Amniotic stem cell (primary cell): ENCODE measurements around the gene BBS2.
"Not testable (repeated sequence)": the region's sequence is repeated elsewhere in the genome, so short reads cannot be mapped to it uniquely, and the experiment has no call there.

Experiments
- DNase-seq: peaks from one replicate; lab custom pipeline; 2025; lab: John Stamatoyannopoulos, UW

BBS2 gene

DNA sequence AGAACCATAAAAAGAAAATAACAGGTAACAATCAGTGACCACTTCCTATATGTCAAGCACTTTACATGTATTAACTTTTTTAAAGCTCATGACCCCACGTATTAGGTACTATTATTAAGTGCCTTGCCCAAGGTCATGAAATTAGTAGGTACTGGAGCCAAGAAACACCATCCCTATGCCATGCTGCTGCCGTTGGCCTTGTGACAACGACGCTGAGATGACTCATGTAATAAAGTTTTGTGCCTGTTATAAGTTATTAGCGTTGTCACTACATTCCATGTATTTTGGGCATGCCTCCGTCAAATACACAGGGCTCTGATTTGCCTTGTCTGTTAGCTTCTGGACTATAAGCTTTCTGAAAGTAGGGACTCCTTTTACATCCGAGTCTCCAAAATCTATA, 1.4 kb downstream of the BBS2 start:
- no peak for DNase-seq

DNA sequence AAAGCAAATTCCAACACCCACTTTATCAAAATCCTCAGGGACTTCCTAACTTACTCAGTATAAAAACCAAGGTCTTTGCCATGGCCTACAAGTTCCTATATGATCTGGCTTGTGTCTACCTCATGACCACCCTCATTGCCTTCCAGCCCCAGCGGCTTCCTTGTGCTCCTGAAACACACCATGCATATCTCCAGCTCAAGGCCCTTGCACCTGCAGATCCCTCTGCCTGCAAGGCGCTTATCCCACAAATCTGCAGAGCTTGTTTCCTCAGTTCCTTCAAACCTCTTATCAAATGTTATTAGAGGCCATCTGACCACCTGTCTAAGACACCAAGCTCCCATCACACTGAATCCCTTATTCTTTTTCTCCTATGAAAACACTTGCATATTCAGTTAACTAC, 2.6 kb downstream of the BBS2 start:
- no peak for DNase-seq

DNA sequence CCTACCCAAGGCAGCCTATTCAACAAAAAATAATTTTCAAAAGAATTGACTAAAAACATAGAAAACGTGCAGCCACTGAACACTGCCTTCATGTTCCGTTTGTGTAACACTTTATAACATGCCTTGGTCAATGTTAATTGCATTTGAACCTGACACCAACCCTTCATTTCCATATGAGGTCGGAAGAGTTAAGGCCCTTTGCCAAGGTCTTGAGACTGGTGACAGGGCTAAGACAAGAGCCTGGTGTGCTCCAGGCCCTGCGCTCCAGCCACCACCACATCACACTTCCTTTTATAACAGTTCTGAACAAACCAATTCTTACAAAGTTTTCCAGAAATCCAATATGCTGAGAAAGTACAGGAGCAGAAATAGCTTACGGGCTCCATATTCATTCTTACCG, 4.2 kb downstream of the BBS2 start:
- DNase-seq: no peak

DNA sequence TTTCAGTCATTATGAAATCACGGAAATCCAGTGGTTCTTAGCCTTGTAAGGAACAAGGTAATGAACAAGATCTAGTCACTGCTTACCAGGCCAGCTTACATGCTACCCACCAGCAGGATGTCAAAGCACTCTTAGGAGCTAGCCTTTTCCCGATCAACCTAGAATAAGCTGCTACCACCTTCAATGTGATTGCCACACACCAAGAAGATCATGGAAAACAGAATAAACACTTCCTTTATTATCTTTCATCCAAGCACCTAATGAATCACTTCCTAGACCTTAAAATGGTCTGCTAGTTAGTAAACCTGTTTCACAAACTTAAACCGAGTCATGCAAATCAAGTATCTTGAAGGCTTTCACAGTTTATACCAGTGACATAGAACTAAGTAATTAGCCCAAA, 5.0 kb downstream of the BBS2 start:
- no peak for DNase-seq

DNA sequence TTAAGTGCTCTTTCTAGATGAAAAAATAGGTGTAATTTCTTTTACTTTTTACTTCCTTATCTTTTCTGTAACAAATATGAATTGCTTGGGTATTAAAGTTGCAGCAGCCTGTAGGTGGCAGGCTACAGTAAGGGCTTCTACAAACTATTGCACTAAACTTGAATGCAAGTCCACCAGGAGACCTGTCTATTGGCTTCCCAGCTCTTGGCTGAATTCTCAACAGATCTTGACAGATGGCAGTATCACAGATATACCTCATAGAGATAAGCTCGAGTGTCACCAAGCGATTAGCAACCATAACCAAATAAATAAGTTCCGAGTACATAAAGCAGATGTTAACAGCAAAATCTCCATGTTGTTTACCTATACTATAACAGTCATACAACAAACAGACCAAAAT, 5.9 kb downstream of the BBS2 start:
- no peak for DNase-seq

DNA sequence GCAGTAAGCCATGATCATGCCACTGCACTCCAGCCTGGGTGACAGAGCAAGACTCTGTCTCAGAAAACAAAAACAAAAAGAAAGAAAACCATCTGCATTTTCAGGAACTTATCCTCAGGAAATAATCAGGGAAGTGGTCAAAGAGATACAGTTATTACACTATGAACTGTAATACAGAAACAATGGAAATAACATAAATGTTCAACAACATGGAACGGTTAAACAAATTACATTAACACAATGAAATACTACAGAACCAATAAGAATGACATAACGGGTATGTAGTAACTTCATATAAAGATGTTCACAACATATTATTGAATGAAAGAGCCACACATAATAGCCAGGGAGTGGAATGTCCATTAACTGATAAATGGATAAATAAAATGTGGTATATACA, 6.7 kb downstream of the BBS2 start:
- no peak for DNase-seq

DNA sequence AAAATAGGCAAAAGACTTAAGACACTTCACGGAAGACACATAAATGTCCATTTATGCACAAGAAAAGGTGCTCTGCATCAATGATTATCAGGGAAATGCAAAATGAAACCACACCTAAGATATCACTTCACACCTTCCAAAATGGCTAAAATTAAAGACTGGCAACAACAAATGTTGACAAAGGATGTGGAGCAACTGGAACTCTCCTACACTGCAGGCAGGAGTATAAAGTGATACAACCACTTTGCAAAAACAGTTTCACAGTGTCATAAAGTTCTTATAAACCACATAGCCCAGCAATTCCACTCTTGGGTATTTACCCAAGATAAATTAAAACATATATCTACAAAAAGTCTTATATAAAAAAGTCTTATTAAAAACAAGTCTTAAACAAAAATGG, 7.8 kb downstream of the BBS2 start:
- DNase-seq: no peak

DNA sequence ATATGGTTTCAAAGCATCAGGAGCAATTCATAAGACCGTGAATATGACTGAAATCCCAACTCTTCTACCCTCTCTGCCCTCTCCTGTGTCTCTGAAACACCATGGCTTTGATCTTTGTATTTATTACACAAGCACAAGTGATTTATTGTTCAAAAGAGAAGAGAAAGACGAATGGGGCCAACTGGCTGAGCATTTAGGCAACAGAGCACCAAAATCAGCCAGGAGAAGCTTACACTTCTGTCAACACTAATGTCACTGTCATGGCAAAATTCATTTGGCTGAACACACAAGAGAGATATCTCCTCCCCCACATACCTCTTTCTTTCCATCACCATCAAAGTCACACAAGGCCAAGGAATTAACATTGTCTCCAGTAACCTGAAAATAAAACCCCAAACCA, 9.3 kb downstream of the BBS2 start:
- DNase-seq: no peak

DNA sequence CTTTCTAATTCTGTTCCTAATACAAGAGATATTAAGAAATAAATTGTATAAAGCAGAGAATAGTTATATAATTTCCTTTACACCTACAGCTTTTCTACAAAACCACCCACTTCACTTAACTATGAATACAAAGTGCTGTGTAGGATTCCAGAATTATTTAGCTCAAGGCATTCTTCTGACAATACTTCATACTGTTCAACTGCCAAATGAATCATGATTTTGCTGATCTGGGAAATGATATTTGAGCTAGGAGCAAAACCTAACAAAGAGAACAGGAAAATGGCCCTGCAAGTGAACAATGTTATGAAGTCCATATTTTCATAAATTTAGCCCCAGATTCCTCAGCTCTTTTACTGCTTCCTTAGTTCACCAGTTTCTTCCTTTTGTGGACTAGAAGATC, 12.9 kb downstream of the BBS2 start:
- peak; percentile 53 for DNase-seq

DNA sequence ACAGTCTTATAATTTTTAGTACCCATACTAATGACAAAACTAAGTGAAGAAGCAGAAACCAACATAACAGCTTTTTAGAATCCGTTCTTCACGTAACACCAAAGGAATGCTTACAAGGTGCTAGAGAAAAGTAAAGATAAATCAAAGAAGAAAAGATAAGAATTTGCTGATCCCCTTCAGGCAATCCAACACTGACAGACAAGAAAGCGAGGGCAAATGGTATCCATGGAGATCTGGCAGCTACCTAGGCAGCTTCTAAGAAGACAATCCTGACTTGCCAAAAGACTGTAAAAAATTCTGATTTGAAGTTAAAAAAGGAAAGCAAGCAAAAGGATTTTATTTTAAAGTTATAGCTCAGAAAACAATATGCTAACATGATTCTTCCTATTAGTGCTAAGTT, 14.6 kb downstream of the BBS2 start:
- no peak for DNase-seq

DNA sequence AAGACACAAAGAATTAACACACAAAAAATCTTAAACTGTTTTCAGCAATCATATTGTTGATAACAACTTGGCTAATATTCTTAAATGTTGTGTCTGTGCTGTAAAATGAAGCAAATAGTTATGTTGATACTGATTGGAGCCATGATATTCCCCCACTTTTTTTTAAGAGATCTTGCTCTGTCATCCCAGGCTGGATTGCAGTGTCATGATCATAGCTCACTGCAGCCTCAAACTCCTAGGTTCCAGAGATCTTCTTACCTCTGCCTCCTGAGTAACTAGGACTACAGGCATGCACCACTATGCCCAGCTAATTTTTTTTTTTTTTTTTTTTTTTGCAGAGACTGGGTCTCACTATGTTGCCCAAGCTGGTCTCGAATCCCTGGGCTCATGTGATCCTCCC, 26.0 kb downstream of the BBS2 start:
- no peak for DNase-seq

DNA sequence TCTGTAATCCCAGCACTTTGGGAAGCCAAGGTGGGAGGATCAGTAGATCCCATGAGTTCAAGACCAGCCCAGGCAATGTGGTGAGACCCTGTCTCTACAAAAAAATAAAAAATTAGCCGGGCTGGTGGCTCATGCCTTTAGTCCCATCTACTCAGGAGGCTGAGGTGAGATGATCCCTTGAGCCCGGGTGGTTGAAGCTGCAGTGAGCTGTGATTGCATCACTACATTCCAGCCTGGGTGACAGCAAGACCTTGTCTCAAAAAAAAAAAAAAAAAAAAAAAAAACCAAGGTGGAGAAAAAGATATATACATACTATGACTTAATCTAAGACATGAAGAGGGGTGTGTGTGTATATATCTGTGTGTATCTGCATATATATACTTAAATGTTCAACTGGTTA, 26.7 kb downstream of the BBS2 start:
- DNase-seq: no peak

DNA sequence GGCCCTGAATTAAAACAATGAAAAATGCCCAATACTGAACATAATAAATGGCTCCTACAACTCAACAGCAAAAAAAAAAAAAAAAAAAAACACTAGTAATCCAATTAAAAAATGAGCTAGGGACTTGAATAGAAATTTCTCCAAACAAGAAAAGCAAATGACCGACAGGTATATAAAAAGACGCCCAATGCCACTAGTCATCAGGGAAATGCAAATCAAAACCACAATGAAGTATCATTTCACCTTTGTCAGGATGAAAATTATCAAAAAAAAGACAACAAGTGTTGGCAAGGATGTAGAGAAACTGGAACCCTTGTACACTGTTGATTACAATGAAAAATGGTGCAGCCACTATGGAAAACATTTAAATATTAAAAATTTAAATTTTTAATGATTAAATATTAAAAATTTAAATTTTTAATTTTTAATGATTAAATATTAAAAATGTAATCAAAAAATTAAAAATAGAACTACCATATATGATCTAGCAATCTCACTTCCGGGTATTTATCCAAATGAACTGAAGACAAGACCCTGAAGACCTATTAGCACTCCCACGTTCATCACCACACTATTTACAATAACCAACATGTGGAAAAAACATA, 28.1 kb downstream of the BBS2 start:
- DNase-seq: no peak

DNA sequence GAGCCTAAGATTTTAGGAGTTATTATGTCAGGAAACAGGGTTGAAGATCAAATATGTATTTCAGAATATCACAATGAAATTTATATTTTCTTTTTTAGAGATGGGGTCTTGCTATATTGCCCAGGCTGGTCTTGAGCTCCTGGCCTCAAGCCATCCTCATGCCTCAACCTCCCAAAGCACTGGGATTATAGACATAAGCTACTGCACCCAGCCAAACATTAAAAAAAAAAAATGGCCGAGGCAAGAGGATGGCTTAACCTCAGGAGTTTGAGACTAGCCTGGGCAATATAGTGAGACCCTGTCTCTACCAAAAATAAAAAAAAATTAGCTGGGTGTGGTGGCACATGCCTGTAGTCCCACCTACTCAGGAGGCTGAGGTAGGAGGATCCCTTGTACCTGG, 31.0 kb downstream of the BBS2 start:
- not testable (repeated sequence) for DNase-seq

DNA sequence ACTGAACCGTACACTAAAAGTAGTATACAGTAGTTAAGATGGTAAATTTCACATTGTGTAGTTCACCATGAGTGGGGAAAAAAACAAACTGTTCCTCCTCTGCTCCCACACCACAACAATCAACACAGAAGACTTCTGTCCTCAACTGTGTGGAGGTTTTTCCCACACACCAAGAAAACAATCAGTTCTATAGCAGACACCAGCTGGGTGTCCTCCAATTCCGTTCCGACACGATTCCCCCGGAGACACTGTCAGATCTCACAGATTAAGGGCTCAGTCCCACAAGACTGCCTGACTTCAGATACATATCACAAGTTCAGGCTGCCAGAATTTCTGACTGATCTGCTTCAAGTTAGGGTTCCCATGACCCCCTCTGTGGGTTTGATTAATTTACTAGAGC, 31.8 kb downstream of the BBS2 start:
- DNase-seq: no peak

DNA sequence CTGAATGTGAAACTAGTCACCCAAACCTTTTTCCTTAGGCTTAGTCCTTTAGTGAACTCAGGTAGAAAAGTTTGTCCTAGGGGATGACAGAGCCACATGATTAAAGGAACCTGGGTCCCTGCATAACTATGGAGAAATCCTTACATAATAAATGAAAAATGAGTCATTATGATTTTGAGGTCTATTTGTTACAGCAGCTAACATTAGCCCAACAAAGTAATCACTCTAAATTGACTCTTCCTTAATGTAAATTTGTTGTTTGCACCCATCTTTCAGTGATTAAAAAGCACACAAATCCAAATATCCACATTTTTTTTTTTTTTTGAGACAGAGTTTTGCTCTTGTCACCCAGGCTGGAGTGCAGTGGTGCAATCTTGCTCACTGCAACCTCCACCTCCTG, 36.4 kb downstream of the BBS2 start:
- DNase-seq: no peak

DNA sequence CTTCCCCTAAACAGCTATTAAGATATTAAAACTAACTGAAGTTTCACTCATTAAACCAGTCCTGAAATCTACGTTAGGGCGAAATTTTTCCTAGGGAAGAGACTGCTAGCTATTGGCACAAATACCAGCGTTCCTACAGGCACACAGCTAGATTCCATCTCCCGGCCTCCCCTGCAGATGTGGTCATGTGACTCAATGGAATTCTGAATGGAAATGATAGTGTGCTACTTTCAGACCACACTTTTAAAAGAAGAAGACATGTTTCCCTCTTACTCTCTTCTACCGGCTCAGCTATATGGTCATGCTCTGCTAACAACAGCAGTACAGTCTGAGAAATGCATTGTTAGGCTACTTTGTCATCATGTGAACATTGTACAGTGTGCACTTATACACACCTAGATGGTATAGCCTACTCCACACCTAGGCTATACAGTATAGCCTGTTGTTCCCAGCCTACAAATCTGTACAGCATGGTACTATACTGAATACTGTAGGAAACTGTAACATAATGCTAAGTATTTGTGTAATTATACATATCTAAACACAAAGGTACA, 37.1 kb downstream of the BBS2 start:
- no peak for DNase-seq

DNA sequence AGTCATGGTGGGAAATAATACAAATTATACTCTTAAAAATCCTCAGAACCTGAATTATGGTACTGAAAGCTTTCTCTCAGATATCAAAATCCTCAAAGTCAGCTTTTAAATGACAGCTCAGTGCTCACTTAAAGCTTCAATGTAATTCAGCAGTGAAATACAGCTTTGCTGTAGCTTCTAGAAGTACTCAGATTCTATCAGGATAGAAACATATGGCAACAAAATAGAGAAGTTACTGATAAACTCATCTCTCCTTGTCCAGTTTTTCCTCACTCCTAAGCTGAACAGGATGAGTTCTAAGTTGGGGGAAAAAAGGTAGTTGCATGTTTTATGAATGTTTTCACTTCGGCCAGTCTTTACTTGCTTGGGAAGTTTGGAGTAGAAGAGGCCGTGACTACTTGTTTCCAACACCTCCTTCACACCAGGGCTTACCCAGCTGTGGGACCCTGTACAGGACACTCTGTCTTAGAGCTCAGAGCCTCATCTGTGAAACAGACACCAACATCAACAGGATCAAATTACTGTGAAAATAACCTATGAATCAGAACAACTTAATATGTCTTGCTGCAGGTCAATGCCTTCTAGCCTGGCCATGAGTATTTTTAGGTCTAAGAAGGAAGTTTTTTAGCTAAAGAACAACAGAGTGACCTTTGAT, 38.2 kb downstream of the BBS2 start:
- no peak for DNase-seq

DNA sequence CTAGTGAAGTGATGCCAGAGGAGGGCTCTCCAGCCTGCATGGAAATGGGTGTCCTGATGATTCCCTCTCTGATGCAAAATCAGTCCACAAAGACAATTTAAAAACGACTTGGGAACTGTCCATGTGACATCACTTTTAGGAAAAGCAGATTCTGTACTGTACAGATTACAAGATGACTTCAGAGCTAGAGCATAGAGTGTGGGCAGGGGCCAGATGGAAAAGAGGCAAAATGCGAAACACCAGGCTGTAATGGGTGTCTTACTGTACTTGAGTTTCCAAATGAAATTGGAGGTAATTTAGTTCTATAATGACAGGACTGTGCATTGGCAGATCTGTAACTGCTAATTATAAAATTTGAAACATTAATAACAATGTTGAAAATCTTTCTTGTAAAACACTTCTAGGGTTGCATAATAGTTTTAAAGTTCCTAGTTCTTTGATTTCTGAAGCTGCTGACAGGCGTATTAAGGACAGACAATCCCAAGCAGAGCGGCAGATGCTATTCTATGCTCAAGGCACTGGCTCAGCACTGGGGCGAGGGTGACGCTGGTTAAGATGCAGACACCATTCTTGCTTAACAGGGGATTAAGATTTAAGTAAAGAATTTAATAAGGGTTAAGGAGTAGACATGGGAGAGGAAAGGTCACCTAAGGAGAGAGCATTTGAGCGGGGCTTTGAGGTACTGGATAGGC, 38.9 kb downstream of the BBS2 start:
- DNase-seq: no peak

DNA sequence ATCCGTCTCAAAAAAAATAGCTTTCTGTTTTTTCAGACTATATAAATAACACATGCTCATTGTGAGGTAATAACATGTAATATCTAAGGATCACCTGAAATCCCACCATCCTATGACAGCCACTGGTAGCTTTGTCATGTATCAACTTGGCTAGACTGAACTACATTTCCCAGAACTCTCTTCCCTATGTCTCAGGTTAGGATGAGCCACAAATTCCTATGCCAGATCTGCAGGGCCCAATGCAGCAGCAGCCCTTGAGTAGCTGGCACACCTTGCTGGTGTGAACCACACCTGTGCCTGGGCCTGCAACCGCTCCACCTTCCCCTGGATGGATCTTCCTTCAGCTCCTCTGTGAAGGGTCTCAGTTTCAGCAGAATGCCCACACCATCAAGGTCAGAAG, 40.4 kb downstream of the BBS2 start:
- DNase-seq: no peak

DNA sequence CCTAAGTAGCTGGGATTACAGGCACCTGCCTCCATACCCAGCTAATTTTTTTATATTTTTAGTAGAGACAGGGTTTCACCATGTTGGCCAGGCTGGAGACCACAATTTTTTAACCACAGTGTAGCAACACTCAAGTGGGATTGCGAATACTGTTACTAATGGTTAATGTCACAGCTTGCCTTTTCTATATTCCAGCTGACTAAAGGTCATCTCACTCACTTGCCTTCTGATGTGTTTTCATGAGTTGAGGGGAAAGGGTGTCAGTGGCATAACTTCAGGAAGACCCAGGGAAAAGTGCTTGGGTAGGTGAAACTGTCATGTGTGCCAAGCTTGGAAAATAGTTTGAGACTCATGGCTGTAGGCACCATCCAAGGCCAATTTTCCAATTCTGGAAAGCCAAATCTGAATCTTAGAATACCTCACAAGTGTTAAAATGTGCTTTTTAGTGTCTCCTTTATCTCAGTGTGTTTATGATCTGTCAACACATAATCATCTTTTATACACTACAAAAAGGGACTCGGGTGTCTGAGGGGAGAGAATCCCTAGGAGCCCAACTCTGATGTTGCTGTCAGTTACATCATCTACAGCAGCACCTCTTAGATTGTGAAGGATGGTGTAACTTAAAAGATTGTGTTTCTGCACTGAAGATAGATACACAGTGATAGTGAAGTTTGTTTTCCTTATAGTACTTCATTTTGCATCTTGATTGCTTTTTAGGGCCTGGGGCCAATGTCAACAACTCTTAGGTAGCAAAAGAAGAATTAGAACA, 41.4 kb downstream of the BBS2 start:
- no peak for DNase-seq

DNA sequence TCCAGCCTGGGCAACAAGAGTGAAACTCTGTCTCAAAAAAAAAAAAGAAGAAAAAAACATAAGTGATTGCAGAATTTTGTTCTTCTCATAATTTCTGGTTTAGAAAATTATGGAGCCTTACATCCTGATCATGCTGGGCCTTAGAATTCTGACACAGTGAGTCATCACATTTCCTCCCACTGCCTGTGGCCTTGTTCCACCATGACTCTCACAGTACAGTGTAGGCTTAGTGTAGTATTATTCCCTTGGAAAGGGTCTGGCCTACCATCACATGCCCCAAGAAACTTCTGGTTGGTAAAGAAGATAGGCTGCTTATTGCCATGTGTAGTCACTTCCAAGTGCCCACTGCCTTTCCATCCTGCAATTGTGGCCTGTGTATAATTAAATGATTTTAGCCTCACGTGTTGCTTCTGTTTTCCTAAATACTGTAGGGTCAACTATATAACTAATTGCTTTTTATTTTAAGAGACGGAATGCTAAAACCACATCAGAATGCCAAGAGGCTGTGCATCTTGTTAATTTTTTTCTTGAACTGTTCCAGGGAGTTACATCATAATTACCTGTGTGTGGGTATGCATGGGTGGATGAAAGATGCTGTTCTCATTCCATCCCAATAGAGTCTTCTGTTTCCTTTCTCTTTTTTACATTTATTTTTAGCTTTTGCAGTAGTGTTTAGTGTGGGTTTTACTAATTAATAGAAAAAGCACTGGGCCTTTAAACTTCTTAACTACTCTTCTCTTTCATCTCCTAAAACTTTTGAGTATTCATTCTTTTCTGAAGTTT, 42.5 kb downstream of the BBS2 start:
- peak; percentile 43 for DNase-seq
